ENCODE data around the gene INPP5A. TPM values are rescaled to one million over a fixed set of nuclear protein-coding genes. Genes with fewer than 3 reads are reported as not detected.
"Not testable (repeated sequence)": the region's sequence is repeated elsewhere in the genome, so short reads cannot be mapped to it uniquely, and the experiment has no call there.

The INPP5A gene
- total RNA-seq, 1 donor from 2014 or later, result 105 TPM

GRCh38 chr10:132678436-132679216, 141.0 kb downstream of the INPP5A start:
- Histone ChIP-seq H3K9me3 (replicated peaks) (no peaks in the 10 kb centered on the region), H3K27me3 (ENCODE audit: low read depth) (no peaks in the 10 kb centered on the region), H3K27ac (replicated peaks) (no peak overlapping the region), H3K4me3 (no peak overlapping the region), H3K4me1 (no peaks in the 10 kb centered on the region), H3K36me3 (no peaks in the 10 kb centered on the region)
- no peak for DNase-seq
- no peak for TF ChIP-seq CTCF (IDR thresholded peaks at IDR 0.05; ENCODE audit: borderline replicate concordance)
- intact Hi-C loops (cut with micrococcal nuclease), result no loop called here

GRCh38 chr10:132679217-132679595, 141.6 kb downstream of the INPP5A start:
- no peaks in the 10 kb centered on the region for H3K9me3 ChIP-seq (replicated peaks)
- no peak overlapping the region for H3K4me3 ChIP-seq
- intact Hi-C loops (cut with micrococcal nuclease), result no loop called here
- H3K27me3 ChIP-seq (ENCODE audit: low read depth), result no peaks in the 10 kb centered on the region
- H3K27ac ChIP-seq (replicated peaks), result no peak overlapping the region
- H3K36me3 ChIP-seq, result no peaks in the 10 kb centered on the region
- no peak for TF ChIP-seq CTCF (IDR thresholded peaks at IDR 0.05; ENCODE audit: borderline replicate concordance)
- DNase-seq, result no peak
- peaks cover 3% of the 10 kb centered on the region for H3K4me1 ChIP-seq

- H3K4me1 ChIP-seq, result peaks cover 8% of the 10 kb centered on the region
- TF ChIP-seq CTCF (IDR thresholded peaks at IDR 0.05; ENCODE audit: borderline replicate concordance), result no peak
- no peaks in the 10 kb centered on the region for H3K27me3 ChIP-seq (ENCODE audit: low read depth)
- intact Hi-C loops (cut with micrococcal nuclease), result no loop called here
- no peaks in the 10 kb centered on the region for H3K36me3 ChIP-seq
- DNase-seq, result no peak
- H3K9me3 ChIP-seq (replicated peaks), result no peaks in the 10 kb centered on the region
- no peak overlapping the region for H3K4me3 ChIP-seq
- no peak overlapping the region for H3K27ac ChIP-seq (replicated peaks)
Measured at GRCh38 chr10:132679640-132680039, 142.1 kb downstream of the INPP5A start.

GRCh38 chr10:132680741-132681140, 143.2 kb downstream of the INPP5A start:
- H3K27ac ChIP-seq (replicated peaks); H3K27me3 ChIP-seq (ENCODE audit: low read depth); H3K4me3 ChIP-seq; H3K9me3 ChIP-seq (replicated peaks); DNase-seq; H3K36me3 ChIP-seq; intact Hi-C loops (cut with micrococcal nuclease): not testable (repeated sequence)
- H3K4me1 ChIP-seq, result peaks cover 15% of the 10 kb centered on the region

- peaks cover 15% of the 10 kb centered on the region for H3K4me1 ChIP-seq
- H3K27me3 ChIP-seq (ENCODE audit: low read depth), result no peaks in the 10 kb centered on the region
- no peak overlapping the region for H3K27ac ChIP-seq (replicated peaks)
- no peaks in the 10 kb centered on the region for H3K36me3 ChIP-seq
- no peaks in the 10 kb centered on the region for H3K9me3 ChIP-seq (replicated peaks)
- DNase-seq, result no peak
- TF ChIP-seq CTCF (IDR thresholded peaks at IDR 0.05; ENCODE audit: borderline replicate concordance), result no peak
- H3K4me3 ChIP-seq, result no peak overlapping the region
- intact Hi-C loops (cut with micrococcal nuclease), result no loop called here
Measured at GRCh38 chr10:132681858-132682755, 144.5 kb downstream of the INPP5A start.

All from left ventricle myocardium inferior (tissue), 1 donor.